ENCODE data around the gene HS3ST5.

Gene HS3ST5

GRCh38 chr6:114342826-114343781 lies at the start of gene HS3ST5:
HS3ST5 (minus strand) TSS chr6:114343023; CDS start chr6:114062845, 280,178 bp downstream.
- peak; percentile 17 to 36 for DNase-seq

- DNase-seq = no peak
Measured at GRCh38 chr6:114390176-114390575, 47.4 kb upstream of the HS3ST5 start.

- no peak for DNase-seq
Measured at GRCh38 chr6:114389111-114389510, 46.3 kb upstream of the HS3ST5 start.

- DNase-seq = no peak
Measured at GRCh38 chr6:114382406-114382805, 39.6 kb upstream of the HS3ST5 start.

- DNase-seq = no peak
Measured at GRCh38 chr6:114377881-114378280, 35.1 kb upstream of the HS3ST5 start.

GRCh38 chr6:114376611-114377175 lies 33.9 kb upstream of the HS3ST5 start:
- no peak for DNase-seq

- DNase-seq = no peak
Measured at GRCh38 chr6:114375541-114376192, 32.8 kb upstream of the HS3ST5 start.

- no peak for DNase-seq
Measured at GRCh38 chr6:114367315-114367961, 24.6 kb upstream of the HS3ST5 start.

GRCh38 chr6:114366899-114367298 lies 24.1 kb upstream of the HS3ST5 start:
- no peak for DNase-seq

GRCh38 chr6:114364301-114364700 lies 21.5 kb upstream of the HS3ST5 start:
- DNase-seq = no peak

- DNase-seq = no peak
Measured at GRCh38 chr6:114362957-114363356, 20.1 kb upstream of the HS3ST5 start.

GRCh38 chr6:114362396-114362795 lies 19.6 kb upstream of the HS3ST5 start:
- DNase-seq = no peak

GRCh38 chr6:114361036-114361435 lies 18.2 kb upstream of the HS3ST5 start:
- no peak for DNase-seq

GRCh38 chr6:114355300-114355699 lies 12.5 kb upstream of the HS3ST5 start:
- no peak for DNase-seq

GRCh38 chr6:114354482-114354881 lies 11.7 kb upstream of the HS3ST5 start:
- DNase-seq = no peak

- no peak for DNase-seq
Measured at GRCh38 chr6:114346451-114346850, 3.6 kb upstream of the HS3ST5 start.

GRCh38 chr6:114344971-114345275 lies 2.1 kb upstream of the HS3ST5 start:
- DNase-seq = no peak

- DNase-seq = no peak
Measured at GRCh38 chr6:114344246-114344970, 1.6 kb upstream of the HS3ST5 start.

- DNase-seq = no peak
Measured at GRCh38 chr6:114343782-114344144, 940 bp upstream of the HS3ST5 start.

GRCh38 chr6:114342086-114342825 lies 567 bp downstream of the HS3ST5 start:
- peak in 1 of 2 experiments; percentile 16 for DNase-seq

GRCh38 chr6:114339706-114340105 lies 3.1 kb downstream of the HS3ST5 start:
- DNase-seq = no peak

- no peak for DNase-seq
Measured at GRCh38 chr6:114334237-114334636, 8.6 kb downstream of the HS3ST5 start.
